GM12872 (cell line): ENCODE results near the gene GAA.

Experiments
- TF ChIP-seq, protein P1 (sequence below): IDR thresholded peaks from 3 replicates; pipeline ENCODE4 v1.5.1; 2011; ENCODE audit warnings: low read depth, mild to moderate bottlenecking, low read length, moderate library complexity; ENCODE audit not compliant: insufficient read depth

GAA gene

DNA sequence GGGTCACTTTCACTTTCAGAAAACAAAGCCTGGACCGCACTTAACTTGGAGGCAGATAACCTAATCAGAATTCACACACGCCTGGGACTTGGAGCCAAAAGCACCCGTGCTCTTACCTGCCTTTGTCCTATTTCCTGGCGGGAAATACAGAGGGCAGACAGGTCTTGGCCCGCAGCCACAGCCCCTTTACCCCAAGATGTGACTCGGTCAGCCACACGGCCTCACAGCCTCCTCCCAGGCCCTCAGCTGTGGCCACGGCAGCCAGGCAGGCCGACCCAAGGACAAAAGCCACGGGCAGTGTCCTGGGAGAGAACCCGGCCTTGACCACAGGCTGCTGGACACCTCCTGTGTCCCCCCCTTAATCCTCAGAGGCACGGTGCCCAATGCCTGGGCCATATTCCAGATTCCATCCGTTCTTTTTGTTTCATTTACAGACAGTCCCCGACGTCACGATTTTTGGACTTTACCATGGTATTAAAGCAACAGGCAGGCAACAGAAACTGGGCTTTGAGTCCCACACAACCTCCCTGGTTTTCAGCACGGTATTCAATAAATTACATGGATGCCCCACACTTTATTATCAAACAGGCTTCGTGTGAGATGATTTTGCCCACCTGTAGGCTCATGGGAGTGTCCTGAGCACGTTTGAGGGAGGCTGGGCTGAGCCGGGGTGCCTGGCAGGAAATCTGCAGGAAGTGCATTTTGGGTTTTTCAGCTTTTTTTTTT is 30.1 kb upstream of the GAA start:
- TF ChIP-seq, protein P1, sequence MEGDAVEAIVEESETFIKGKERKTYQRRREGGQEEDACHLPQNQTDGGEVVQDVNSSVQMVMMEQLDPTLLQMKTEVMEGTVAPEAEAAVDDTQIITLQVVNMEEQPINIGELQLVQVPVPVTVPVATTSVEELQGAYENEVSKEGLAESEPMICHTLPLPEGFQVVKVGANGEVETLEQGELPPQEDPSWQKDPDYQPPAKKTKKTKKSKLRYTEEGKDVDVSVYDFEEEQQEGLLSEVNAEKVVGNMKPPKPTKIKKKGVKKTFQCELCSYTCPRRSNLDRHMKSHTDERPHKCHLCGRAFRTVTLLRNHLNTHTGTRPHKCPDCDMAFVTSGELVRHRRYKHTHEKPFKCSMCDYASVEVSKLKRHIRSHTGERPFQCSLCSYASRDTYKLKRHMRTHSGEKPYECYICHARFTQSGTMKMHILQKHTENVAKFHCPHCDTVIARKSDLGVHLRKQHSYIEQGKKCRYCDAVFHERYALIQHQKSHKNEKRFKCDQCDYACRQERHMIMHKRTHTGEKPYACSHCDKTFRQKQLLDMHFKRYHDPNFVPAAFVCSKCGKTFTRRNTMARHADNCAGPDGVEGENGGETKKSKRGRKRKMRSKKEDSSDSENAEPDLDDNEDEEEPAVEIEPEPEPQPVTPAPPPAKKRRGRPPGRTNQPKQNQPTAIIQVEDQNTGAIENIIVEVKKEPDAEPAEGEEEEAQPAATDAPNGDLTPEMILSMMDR = no peak

DNA sequence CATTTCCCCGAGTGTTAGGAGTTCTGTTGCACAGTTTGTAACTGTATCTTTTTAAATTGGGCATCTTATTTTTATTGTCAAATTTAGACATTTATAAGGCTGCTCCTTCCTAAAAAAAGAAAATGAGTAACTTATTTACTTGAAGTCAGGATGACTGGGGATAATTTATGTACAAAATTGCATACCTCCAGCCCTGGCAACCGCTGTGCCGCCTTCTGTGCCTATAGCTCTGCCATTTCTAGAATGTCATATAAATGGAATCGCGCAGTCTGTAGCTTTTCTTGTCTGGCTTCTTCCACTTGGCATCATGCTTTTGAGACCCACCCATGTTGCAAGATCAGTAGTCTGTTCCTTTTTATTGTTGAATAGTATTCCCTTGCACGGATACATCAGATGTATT is 29.0 kb upstream of the GAA start:
- TF ChIP-seq, protein P1 = no peak

DNA sequence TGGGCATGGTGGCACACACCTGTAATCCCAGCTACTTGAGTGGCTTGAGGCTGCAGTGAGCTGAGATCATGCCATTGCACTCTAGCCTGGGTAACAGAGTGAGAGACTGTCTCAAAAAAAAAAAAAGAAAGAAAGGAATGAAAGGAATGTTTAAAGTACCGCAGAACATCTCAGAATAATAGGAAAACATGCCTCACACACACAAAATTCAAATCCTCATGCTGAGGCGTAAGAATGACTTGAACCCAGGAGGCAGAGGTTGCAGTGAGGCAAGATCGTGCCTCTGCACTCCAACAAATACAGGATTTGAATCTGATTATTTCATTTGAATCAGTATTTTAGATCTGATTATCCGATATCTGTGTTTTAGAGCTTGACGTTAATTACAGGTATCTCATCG is 21.3 kb upstream of the GAA start:
- TF ChIP-seq, protein P1 = no peak

DNA sequence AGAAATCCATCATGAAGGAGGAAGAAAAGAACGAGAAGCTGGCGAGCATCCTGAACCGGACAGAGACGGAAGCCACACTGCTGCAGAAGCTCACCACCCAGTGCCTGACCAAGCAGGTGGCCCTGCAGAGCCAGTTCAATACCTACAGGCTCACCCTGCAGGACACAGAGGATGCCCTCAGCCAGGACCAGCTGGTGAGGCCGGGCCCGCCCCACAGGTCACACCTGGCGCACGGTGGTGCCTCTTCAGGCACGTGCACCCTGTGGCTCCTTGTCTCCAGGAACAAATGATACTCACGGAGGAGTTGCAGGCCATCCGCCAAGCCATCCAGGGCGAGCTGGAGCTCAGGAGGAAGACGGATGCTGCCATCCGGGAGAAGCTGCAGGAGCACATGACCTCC is 19.8 kb upstream of the GAA start:
- TF ChIP-seq, protein P1 = no peak

DNA sequence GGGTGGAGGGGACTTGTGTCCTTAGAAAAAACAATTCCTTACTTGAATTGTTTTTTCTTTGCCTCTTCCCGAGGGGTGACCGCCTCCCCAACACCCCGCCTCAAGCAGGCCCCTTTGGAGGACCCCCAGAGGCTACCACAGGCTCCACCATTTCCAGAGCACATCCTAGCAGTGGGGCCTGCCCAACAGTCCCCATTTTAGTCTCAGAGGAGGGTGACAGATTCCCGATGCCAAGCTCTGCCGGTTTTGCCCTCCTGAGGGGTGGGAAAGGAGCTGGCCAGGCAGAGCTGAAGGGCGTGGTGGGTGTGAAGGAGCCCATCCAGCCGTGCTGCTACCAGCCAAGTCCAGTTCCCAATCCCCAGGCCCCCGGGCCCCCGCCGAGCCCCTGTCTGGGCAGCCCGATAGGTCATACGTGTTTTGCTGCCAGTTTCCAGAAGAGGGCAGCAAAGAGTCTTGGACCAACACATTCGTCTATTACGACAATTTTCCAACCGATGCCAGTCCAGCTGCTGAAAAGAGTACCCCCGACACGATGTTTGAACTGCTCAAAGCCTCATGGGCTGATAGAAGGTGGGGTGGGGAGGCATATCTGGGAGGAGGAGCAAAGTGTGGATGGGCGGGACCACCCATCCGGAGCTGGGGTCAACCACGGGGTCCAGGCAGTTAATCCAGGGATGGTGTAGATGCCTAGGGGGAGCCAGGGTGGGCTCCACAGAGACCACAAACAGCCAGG is 18.8 kb upstream of the GAA start:
- TF ChIP-seq, protein P1 = peak; percentile 77

DNA sequence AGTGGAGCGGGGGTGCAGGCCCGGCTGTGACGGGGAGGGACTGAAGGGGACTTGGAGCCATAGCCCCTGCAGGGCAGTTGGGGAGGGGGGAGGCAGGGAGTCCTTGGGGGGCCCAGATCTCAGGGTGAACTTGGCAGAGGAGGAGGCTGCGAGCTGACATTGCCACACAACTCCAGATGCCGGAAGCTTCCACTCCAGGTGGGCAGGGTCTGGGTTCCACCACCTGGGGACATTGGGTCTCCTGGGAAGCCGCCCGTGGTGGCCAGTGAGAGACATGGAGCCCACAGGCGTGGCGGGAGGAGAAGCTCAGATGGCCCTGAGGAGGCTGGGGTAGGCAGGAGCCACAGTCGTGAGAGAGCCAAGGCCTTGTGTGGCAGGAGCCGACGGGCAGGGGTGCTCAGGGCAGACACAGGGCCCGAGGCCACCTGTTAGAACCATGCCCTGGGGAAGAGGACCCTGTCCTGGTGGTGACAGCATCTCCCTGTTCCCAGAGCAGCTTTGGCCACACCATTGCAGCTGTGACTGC is 18.2 kb upstream of the GAA start:
- TF ChIP-seq, protein P1 = no peak

DNA sequence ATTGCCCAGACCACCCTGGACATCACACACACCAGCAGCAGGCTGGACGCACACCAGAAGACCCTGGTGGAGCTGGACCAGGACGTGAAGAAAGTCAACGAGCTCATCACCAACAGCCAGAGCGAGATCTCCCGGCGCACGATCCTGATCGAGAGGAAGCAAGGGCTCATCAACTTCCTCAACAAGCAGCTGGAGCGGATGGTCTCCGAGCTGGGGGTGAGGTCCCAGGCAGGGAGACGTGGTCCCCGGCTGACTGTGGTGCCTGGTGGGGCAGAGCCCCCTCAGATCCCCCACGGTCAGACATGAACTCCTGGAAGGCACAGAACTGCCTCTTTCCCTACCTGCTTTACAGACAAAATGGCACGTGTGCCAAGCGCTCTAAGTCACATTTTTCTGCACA is 16.6 kb upstream of the GAA start:
- TF ChIP-seq, protein P1 = no peak
